ENCODE results near the gene ANO2. TPM values are rescaled to one million over a fixed set of nuclear protein-coding genes. Genes with fewer than 3 reads are reported as not detected.
"Not testable (repeated sequence)": the region's sequence is repeated elsewhere in the genome, so short reads cannot be mapped to it uniquely, and the experiment has no call there.

ANO2 gene
- total RNA-seq, 1 donor from 2014 or later: 1.9 TPM

DNA sequence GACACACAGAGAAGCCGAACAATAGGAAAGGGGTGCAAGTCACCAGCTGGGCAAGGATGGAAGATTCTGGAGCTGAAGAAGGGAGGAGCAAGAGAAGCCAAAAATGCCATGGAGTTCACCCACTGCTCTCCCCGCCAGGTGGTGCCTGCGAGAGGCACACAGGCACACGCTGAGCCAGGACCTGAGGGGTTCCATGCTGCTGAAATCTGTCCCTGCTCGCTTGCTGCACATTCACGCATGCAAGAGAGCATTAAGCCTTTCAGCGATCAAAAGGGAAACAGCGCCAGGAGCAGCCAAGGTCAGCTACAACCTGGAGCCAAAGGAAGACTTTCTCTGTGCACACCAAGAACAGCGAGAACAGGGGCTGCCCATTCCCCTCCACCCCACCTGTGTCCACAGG lies 104.1 kb downstream of the ANO2 start:
- no peaks in the 10 kb centered on the region for H3K4me1 Mint-ChIP-seq
- H3K36me3 Mint-ChIP-seq (ENCODE audit: low read depth): no peaks in the 10 kb centered on the region
- TF ChIP-seq, protein P1, sequence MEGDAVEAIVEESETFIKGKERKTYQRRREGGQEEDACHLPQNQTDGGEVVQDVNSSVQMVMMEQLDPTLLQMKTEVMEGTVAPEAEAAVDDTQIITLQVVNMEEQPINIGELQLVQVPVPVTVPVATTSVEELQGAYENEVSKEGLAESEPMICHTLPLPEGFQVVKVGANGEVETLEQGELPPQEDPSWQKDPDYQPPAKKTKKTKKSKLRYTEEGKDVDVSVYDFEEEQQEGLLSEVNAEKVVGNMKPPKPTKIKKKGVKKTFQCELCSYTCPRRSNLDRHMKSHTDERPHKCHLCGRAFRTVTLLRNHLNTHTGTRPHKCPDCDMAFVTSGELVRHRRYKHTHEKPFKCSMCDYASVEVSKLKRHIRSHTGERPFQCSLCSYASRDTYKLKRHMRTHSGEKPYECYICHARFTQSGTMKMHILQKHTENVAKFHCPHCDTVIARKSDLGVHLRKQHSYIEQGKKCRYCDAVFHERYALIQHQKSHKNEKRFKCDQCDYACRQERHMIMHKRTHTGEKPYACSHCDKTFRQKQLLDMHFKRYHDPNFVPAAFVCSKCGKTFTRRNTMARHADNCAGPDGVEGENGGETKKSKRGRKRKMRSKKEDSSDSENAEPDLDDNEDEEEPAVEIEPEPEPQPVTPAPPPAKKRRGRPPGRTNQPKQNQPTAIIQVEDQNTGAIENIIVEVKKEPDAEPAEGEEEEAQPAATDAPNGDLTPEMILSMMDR (conservative IDR thresholded peaks at IDR 0.05): no peak
- no peak overlapping the region for H3K27ac Mint-ChIP-seq (ENCODE audit: unreplicated experiment)
- H3K4me3 Mint-ChIP-seq: no peak overlapping the region
- no peak for DNase-seq (ENCODE audit: low read depth, low spot score)
- no peaks in the 10 kb centered on the region for H3K9me3 Mint-ChIP-seq
- peaks cover 8% of the 10 kb centered on the region for H3K27me3 Mint-ChIP-seq (ENCODE audit: low read depth)

DNA sequence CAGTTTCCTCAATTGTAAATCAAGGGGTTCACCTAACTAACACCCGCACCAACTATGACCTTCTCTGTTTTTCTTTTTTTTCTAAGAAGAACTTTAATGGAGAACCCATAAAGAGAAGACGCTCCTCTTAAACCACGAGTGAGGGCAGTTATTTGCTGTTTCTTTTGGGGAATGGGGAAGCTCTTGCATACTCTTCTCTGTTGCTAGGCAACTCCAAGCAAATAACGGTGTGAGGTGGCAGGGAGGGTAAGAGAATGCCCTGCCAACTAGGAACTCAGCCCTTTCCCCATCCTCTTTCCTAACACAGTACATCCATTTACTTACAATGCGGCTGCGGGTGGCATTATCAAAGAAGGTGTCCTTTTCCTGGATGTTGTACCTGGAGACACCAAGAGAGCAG lies 114.9 kb downstream of the ANO2 start:
- no peak overlapping the region for H3K27ac Mint-ChIP-seq (ENCODE audit: unreplicated experiment)
- H3K36me3 Mint-ChIP-seq (ENCODE audit: low read depth): no peaks in the 10 kb centered on the region
- no peak overlapping the region for H3K4me3 Mint-ChIP-seq
- H3K9me3 Mint-ChIP-seq: no peaks in the 10 kb centered on the region
- DNase-seq (ENCODE audit: low read depth, low spot score): no peak
- peaks cover 5% of the 10 kb centered on the region for H3K4me1 Mint-ChIP-seq
- peaks cover 27% of the 10 kb centered on the region for H3K27me3 Mint-ChIP-seq (ENCODE audit: low read depth)
- TF ChIP-seq, protein P1 (conservative IDR thresholded peaks at IDR 0.05): no peak

DNA sequence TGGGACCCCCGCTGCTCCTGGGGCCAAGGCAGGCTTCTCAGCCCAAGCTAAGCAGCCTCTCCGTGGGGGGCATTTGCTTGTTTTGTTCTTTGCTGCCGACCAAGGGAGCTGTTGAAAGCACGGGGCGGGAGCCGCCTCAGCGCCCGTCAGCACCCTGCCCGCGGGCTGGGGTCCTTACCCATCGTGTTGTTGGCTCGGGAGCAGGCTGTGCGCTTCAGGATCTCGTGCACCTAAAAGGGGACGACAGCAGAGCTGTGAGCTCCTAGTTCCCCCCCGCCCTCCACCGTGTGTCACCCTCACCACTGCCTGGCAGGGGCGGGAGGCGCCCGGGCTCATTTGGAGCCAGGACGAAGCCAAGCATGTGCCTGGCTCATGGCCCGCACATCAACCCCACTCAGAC lies 117.5 kb downstream of the ANO2 start:
- H3K4me1 Mint-ChIP-seq: peaks cover 5% of the 10 kb centered on the region
- TF ChIP-seq, protein P1 (conservative IDR thresholded peaks at IDR 0.05): no peak
- H3K4me3 Mint-ChIP-seq: no peak overlapping the region
- H3K9me3 Mint-ChIP-seq: peaks cover 13% of the 10 kb centered on the region
- H3K27me3 Mint-ChIP-seq (ENCODE audit: low read depth): peaks cover 25% of the 10 kb centered on the region
- H3K36me3 Mint-ChIP-seq (ENCODE audit: low read depth): peaks cover 7% of the 10 kb centered on the region
- H3K27ac Mint-ChIP-seq (ENCODE audit: unreplicated experiment): no peak overlapping the region
- DNase-seq (ENCODE audit: low read depth, low spot score): no peak

DNA sequence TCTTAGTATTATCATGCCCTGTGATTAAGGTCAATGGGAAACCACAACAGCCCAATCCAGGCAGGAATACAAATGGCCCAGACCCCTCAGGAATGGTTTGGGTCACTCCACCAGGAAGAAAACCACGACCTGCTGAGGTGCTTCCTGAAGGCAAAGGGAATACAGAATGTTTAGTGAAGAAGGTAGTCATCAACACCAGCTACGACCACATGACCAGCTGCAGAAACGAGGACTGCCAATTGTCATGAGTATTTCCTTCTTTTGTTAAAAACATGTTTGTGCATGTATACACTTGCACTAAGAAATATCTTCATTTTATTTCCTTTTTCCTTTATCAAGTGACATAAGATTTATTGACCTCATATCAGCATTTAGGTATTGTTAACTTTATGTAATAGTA lies 119.3 kb downstream of the ANO2 start:
- Mint-ChIP-seq H3K27me3 (ENCODE audit: low read depth) (peaks cover 20% of the 10 kb centered on the region), H3K36me3 (ENCODE audit: low read depth) (peaks cover 12% of the 10 kb centered on the region), H3K9me3 (peaks cover 18% of the 10 kb centered on the region)
- not testable (repeated sequence) for H3K4me3 Mint-ChIP-seq; H3K4me1 Mint-ChIP-seq; DNase-seq (ENCODE audit: low read depth, low spot score); H3K27ac Mint-ChIP-seq (ENCODE audit: unreplicated experiment)

DNA sequence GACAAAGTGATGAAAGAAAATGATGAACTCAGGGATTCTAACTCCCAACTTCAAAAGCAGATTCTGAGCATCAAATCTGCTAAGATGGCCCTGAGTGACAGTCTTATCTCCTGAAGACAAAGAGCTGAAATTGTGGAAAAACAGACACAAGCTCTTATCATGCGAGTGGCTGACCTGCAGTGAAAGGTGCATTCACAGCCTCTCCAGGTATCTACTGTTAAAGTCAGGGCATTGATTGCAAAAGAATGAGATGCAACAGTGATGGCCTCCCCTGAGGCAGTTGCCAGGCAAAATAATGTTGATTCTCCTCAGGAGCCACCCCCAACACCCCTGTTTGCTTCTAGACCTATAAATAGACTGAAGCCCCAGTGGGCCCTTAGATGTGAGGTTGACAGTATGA lies 126.2 kb downstream of the ANO2 start:
- not testable (repeated sequence) for H3K27ac Mint-ChIP-seq (ENCODE audit: unreplicated experiment); H3K27me3 Mint-ChIP-seq (ENCODE audit: low read depth); H3K4me3 Mint-ChIP-seq; H3K4me1 Mint-ChIP-seq; DNase-seq (ENCODE audit: low read depth, low spot score)
- peaks cover 23% of the 10 kb centered on the region for H3K9me3 Mint-ChIP-seq
- peaks cover 13% of the 10 kb centered on the region for H3K36me3 Mint-ChIP-seq (ENCODE audit: low read depth)

DNA sequence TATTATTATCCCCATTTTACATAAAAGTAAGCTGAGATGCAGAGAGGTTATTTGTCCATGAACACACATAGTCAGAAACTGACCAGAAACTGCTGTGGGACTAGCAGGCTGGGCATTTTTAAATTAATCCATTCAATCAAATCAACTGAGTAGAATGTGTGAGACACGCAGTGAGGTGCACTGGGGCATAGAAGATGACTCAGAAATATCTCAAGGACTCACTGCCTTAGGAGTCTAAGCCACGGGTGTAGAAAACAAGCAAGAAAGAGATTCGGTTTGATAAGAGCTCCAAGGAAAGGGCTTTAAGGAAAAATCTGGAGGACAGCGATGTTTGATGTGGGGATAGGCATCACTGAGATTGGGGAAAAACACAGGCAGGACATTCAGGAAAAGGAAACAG lies 127.8 kb downstream of the ANO2 start:
- Mint-ChIP-seq H3K9me3 (peaks cover 15% of the 10 kb centered on the region), H3K4me1 (no peaks in the 10 kb centered on the region), H3K27ac (ENCODE audit: unreplicated experiment) (no peak overlapping the region), H3K27me3 (ENCODE audit: low read depth) (peaks cover 8% of the 10 kb centered on the region), H3K36me3 (ENCODE audit: low read depth) (peaks cover 11% of the 10 kb centered on the region), H3K4me3 (no peak overlapping the region)
- no peak for DNase-seq (ENCODE audit: low read depth, low spot score)
- TF ChIP-seq, protein P1 (conservative IDR thresholded peaks at IDR 0.05): no peak

DNA sequence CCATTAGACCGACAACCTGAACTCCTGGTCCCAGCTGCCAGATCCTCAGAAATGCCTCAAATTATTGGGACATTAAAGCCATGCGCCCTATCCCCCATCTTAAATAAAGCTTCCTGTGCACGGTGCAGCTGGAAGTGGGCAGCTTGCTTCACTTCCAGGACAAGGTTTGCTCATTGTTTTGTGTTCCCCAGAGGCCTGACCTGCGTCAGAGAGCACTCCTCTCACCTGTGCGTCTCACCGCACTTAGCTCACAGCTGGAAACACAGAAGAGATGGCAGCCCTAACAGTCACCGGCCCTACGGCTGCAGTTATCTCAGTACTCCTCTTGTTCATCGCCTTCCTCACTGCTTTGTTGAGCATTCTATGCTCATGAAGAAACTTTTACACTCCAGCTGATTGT lies 135.5 kb downstream of the ANO2 start:
- peak overlapping the region; percentile 45 for H3K27ac Mint-ChIP-seq (ENCODE audit: unreplicated experiment)
- H3K36me3 Mint-ChIP-seq (ENCODE audit: low read depth): no peaks in the 10 kb centered on the region
- TF ChIP-seq, protein P1 (conservative IDR thresholded peaks at IDR 0.05): no peak
- no peak overlapping the region for H3K4me3 Mint-ChIP-seq
- no peaks in the 10 kb centered on the region for H3K4me1 Mint-ChIP-seq
- H3K27me3 Mint-ChIP-seq (ENCODE audit: low read depth): peaks cover 11% of the 10 kb centered on the region
- H3K9me3 Mint-ChIP-seq: no peaks in the 10 kb centered on the region
- DNase-seq (ENCODE audit: low read depth, low spot score): no peak

All from neural crest cell (in vitro differentiated cells).